Frontal cortex (tissue), 4 donors: ENCODE results near the gene NDUFAF8. TPM values are rescaled to one million over a fixed set of nuclear protein-coding genes. Genes with fewer than 3 reads are reported as not detected.

Experiments
- DNase-seq, 2 donors: peaks; one replicate each; pipeline ENCODE4 v3.0.0; 2012; ENCODE audit warnings: low spot score in 2 of 2
- FAIRE-seq: peaks from 2 replicates; lab custom pipeline; 2012; peaks lifted over from hg19 to GRCh38; lab: Jason Lieb, UNC
- total RNA-seq: library from RNA; depleted of rRNA; stranded (reverse); fragments of >200 nt; gene quantifications from one replicate; pipeline ENCODE4 v1.2.3, GENCODE V29; 2014
- donor health status: control.
- donor health status: control.
- donor health status: control.

NDUFAF8 gene
- total RNA-seq, 1 donor from 2014 or later, result 5.7 TPM

DNA sequence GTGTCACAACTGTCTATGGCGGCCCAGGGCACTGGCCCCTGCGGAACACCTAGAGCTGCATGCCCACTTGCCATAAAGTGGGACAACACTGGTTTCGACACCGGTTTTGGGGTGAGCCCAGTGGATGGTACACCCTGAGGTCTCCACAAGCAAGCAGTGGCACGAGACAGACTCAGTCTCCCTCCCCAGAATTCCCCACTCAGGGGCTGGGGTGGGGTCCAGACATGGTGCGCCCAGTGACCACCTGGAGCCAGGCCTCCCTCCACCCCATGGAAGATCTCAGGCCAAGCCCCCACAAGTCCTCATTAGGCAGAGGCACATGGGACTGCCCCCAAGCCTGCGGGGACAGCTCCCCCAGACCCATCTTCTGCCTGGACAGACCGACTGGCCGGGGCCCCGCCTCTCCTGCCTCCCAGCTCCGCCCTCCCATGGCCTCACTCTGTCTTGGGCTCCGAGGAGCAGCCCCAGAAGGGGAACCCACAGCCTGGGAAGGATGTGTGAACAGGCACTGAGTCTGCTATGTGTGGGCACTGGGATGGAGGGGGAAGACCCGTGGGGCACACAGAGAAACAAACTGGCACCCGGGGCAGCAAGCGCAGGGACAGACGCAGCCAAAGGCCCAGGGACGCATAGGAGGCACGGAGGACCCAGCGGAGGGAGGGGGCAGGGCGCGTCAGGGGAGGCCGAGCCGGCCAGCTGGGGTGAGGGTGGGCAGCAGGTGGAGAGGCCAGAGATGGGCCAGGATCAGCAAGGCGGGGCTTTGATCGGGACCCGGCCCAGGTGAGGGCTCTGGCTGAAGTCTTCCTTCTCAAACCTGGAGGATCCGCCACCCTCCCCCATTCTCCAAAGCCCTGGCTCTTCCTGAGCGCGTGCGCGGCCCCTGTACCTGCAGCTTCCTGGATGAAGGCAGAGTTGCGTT lies 3.0 kb upstream of the NDUFAF8 start:
- no peak for FAIRE-seq

DNA sequence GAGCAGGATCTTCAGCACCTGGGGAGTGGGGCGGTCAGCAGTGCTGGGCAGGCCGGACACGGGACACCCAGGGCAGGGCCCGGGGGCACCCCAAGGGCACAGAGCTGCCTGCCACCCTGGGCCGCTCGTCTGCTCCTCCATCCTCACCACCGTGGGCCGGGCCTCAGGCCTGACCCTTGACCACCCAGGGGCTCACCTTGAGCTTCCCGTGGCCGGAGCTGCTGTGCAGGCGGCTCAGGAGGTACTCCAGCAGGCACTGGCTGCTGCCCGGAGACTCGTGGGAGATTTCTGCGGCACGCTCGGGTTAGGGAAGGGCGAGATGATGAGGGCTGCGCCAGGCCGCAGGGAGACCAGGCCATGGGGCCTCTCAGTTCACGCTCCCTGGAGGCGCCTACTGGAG lies 2.3 kb upstream of the NDUFAF8 start:
- DNase-seq (no peak), FAIRE-seq (no peak)

More for the DNA sequence above, 3.0 kb upstream of the NDUFAF8 start:
- no peak for DNase-seq

DNA sequence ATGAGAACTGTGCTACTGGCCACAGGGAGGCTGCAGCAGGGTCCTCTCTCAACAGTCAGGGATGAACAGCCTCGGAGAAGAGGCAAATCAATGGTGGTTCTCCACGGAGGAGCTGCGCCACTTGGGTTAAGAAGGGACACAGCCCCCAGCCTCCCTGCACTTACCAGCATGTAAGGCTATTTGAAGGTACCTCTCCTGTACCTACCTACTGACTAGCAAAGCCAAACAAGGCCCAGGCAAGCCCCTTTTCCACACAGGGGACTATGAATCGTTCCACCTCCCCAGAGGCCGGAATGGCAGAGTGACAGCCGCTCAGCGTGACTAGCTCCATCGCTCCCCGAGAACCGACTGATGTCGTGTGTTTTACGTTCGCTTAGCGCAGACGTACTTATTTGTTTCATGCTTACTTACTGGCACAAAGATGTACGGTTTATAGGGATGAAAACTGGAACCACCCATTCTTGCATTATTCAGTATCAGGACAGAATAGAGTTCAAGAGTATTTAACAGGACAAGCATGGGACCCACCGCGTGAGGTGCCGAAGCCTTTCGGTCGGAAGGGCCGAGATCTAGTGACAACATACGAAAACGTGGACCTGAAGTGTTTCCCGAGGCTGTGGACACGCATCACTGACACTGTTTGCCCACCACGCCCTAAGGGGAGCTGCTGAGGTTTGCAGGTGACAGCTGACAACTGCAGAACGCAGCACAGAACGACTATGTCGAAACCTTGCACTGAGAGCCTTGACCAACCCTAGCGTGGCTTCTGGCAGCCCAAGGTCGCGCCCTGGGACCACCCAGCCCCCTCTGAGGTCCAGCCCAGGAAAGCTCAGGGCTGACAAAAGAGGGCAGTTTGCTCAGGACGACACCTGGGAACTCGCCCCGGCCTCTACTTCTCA lies 1.3 kb upstream of the NDUFAF8 start:
- DNase-seq, result no peak
- no peak for FAIRE-seq

DNA sequence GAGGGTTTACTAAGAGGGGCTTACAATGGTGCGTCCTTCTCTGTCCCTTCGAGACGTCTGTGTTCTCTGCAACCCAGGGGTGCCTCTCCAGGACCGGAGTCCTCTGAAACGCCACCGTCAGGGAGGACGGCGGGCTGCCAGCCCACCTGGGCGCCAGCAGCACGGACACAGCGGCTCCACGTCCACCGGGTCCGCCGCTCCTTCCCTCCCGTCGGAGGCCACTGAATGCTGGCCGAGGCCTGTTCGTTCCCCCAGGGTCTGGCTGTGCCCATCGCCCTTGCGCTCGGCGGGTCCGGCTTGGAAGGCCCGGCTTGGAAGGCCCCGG lies 666 bp upstream of the NDUFAF8 start:
- DNase-seq (no peak), FAIRE-seq (no peak)

DNA sequence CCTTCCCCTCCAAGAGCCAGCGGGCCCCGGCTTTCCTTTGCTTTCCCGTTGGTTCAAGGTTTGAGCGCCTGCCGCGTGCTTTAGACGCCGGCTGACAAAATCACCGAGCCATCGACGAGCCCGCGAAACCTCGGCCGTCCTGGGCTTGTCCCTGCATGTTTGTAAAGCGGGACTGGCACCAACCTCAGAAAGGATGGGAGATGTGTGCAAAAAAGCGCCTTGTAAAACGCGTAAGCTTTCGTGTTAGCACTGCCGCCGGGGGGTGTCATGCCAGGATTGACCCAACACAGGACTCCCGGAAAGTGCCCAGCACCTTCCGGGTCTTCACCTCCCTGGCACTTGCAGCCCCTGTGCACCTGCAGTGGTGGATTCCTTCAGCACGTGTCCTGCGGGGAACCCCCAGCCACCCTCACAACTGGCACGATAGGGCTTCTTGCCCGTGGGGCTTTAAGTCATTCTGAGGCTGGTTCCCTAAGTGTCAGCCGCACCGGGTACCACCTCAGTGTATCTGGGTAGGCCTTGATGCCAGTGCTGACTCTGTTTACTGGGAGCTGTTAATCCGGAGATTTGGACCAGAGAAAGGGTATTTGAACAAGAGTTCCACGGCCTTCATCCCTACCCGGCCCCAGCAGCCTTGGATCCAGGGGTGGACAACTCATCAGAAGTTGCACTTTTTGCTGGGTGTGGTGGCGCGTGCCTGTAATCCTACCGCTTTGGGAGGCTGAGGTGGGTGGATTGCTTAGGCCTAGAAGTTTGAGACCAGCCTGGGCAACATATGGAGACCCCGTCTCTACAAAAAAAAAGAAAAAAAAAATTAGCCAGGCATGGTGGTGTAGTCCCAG lies 817 bp downstream of the NDUFAF8 start:
- DNase-seq (no peak), FAIRE-seq (no peak)

DNA sequence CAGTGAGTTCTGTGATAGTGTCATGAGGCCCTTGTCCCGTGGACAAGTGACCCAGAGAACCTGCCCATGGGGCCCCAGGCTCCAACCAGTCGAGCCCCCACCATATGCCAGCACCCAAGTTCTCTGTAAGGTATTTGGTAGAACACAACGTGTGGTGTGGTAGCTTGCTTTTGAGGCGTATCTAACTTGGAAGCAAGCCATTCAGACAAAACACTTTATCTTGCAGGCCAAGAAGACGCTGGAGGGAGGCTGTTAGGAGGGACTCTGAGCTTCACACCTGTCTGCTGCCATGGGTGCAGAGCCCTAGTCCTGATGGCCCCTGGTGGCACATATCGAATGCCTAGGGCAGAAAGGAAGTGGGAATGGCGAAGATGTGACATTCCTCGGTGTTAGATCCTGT lies 1.6 kb downstream of the NDUFAF8 start:
- no peak for DNase-seq
- no peak for FAIRE-seq

DNA sequence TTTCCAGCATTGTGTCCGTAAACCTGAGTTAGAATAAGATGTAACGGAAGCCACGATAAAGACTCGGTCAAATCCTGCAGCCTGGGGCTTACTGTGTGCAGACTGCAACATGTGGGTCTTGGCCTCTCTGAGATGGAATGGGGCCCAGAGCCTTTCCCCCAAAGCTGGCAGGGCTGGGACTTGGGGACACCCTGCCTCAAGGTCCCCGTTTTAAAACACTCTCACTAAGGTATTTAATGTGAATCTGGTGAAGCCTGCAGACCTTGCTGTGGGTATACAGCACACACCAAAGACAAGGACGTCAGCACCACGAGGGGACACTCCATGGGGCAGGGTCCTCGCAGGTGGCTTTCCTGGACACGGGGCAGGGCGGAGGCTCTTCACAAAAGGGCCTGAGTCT lies 2.1 kb downstream of the NDUFAF8 start:
- FAIRE-seq, result no peak

DNA sequence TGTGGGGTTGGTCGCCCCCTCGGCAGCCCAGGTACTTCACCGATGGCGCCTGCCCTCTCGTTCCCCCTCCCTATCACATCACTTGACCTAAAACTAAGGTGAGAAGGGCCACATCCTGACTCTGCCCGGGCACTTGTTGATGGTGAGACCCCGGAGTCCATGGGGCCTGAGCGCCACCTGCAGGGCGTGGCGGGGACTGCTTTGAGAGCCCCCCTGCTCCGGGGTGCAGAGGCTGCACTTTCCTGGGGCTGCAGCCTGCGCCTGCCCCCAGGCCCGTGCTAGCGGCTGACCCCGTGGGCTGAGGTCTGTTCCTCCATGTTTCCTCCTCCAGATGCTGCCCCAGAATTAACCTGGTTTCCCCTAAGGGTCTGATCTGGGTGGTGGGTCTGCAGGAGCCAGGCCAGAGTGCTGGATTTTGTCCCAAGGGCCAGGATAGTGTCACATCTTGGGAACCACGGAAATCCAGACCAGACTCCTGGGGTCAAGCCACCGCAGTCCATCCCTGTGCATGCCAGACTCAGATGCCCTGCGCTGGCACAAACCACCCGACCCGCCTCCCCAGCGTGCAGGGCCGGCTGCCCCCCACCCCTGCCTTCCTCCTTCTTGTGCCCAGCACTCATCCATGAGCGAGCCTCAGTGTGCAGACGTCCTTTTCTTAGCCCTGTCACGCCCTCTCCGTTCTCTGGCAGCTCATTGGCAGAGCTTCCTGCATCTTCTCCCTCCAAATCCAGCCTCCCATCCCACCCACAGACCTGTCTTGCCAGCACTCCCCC lies 2.7 kb downstream of the NDUFAF8 start:
- peak; percentile 69 for DNase-seq
- no peak for FAIRE-seq

More for the DNA sequence above, 2.1 kb downstream of the NDUFAF8 start:
- no peak for DNase-seq

DNA sequence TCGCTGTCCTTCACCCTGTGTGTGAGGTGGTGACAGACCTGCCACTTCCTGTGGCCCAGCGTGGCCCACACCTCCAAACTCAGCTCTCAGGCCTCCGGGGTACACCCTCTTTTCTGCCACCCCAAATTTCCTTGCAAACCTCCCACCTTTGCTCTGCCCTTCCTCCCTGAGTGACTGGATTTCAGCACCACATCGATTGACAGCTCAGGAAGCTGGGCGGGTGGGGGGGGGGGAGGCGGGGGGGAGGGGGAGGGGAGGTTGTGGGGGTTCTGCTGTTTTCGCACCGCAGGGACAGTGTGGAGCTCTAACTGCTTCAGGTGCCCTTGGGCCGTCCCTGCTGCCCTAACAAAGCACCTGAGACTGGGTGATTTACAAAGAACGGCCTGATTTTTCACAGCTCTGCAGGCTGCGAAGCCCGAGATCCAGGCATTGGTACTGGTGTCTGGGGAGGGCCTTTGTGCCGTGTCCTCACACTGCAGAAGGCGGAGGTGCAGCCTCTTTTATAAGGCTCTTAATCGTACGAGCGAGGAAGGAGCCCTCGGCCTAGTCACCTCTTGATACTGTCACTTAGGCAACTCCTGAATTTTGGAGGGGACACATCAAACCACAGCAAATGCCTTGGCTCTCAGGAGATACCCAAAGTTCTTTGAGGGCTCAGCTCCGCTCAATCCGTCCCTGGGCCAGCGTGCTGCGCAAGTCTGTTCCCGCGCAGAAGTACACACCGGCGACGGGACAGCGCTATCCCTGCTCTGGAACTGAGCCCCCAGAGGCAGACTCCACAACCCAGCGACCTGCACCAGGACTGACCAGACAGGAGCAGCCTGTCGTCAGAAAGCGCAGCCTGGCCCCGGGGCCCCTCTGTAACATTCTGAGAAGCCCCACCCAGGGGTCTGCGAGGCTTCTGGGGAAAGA lies 3.6 kb downstream of the NDUFAF8 start:
- DNase-seq (no peak), FAIRE-seq (no peak)

DNA sequence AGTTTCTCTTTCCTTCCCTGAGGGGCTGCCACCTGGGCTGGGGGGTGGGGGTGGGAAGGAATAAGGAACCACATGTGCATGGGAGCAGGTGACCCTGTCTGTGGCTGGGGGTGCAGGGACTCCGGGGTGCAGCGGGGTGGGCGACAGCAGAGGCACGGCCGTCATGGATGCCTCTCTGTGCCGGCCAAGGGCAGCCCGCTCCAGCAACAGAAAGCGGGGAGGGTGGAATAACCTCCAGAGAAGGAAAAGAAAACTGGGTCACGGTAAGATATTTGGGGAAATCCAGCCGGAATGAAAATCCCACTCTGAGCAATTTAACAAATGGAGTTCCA lies 4.2 kb downstream of the NDUFAF8 start:
- DNase-seq (no peak), FAIRE-seq (no peak)

DNA sequence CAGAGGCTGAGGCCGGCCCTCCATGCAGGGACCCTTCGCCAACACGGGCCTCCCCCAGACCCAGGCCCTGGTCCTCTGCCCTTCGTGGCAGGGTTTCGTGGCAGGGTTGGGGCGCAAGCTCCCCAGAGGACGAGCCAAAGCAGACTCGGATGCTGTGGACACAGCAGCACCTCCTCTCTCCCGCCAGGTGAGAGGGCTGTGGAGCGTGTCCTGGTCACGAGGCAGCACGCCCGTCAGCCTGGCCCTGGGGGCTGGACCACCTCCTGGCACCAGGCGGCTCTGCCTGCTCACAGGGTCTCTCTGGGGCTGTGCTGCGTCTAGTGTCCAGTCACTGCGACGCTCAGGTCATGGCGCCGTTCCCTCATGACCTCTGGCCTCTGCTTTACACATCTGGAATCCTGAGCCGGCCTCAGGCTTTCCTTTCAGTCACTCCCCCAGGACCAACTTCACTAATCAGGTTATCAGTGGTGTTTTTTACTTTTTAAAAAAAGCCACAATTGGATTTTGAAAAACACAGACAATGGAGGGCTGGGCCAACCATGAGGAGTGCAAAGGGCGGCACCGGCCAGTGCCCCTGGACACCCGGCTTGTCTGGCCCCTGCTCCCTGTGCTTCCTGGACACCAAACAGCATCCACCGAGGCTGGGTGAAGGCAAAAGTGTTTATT lies 5.4 kb downstream of the NDUFAF8 start:
- FAIRE-seq (no peak), DNase-seq (no peak)

DNA sequence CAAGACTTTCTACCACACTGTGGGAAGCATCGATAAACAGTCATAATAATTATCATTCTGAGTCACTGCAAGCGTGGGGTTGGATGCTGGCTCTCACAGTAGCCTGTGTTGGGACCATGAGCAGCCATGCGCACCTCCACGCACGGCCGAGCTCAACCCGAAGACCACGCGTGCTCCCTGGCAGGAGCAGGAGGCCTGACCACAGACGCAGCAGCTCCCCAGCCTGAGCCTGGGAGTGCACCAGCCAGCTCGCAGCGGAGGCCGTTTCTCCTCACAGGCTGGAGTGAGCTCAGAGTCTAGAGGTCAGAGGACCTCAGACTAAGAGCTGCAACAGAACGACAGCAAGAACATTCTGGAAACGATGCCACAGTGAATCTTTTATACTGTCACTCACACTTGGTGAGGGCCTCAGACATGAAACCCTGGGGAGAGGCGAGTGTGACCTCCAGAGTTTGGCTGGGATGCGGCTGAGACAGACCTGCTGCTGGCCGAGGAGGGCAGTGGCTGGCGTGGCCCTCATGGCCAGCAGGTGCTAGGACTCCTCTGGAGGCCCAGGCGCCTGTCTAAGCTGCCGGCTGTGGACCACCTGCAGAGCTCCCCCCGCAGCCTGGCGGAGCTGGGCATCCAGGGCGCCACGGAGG lies 6.0 kb downstream of the NDUFAF8 start:
- DNase-seq (no peak), FAIRE-seq (no peak)

DNA sequence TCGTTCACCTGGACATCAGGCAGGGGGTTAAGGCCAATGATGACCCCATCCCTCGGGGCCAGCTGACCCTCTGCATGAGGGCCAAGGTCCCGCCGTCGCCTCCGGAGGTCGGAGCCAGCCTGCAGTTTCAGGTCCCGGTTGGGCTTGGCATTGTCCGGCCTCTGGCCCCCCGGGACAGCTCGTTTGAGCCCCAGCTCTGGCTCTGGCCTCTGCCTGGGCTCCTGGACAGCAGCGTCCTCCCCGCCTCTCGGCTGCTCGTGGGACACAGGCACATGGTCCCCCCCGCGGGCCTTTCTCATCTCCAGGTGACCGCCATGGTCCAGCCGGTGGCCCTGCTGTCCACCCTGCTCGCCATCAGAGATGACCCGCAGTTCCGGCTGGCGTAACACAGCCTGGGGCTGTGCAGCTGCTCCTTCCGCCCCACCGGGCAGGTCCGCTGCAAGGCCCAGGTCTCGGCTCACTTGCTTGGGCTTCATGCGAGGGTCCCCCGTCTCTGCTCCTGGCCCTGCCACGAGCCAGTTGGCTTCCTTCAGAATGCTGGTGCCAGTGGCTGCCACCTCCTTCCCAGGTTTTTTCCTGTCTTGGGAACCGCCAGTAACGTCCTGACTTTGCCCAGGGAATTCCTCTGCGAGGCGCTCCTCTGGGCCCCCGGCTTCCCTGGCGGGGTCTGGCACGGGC lies 6.7 kb downstream of the NDUFAF8 start:
- DNase-seq (no peak), FAIRE-seq (no peak)

DNA sequence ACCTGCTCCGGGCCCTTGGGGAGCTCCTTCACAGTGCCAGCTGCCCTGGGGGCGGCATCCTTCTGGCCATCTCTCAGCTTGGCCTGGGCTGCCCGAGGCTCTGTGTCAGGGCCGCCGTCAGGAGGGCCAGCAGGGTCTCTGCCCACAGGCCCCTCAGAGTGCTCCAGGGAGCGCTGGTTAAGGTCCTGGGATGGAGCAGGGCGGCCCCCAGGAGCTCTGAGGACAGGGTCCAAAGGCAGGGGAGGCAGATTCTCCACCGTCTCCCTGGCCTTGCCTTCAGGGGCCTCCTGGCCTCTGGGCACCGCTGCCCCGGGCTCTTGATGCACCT lies 7.2 kb downstream of the NDUFAF8 start:
- DNase-seq, result no peak
- no peak for FAIRE-seq

DNA sequence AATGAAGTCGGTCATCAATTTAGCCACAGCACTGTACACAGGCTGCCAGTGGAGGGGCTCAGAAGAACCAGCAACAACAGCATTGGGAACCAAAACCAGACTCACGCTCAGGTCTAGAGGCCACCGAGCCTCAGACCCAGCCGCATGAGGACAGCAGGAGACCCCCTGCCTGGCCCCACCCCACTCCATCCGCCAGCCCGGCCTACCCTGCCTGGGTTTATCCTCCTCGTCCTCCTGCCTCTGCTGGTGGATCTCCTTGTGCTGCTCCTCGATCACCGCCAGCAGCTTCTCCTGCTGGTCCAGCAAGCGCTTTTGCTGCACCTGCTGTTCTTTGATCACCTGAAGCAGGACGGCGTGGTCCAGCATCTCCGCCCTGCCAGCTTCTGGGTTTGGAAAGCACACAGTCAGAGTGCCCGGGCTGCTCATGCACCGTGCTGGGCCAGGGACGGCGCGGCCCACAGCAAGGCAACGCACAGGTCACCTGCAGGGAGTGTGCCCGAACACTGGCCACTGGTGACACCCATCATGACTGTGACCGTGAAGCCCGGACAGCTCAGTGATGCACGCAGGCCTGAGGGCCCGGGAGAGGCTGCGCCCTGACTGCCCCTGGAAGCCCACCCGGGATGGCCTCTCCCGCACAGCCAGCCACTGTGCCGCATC lies 7.7 kb downstream of the NDUFAF8 start:
- FAIRE-seq (no peak), DNase-seq (no peak)

DNA sequence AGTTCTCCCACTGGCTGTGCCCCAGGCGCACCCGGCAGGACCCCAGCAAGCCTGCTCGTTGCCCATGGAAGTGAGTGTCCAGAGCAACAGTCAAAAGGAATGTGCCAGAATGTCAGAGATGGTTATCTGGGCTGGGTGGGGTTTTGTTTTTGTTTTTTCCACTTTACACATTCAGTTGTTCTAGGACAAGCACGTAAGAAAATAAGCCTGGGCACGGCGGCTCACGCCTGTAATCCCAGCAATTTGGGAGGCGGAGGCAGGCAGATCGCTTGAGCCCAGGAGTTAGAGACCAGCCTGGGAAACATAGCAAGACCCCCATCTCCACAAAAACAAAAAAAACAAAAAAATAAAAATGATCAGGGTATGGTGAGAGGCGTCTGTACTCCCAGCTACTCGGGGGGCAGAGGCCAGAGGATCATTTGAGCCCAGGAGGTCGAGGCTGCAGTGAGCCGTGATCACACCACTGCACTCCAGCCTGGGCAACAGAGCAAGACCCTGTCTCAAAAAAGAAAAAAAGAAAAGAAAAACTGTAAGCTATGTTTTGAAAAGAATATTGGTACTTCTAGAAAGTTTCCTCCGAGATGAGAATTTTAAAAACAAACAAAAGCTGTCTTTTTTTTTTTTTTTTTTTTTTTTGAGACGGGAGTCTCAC lies 8.3 kb downstream of the NDUFAF8 start:
- FAIRE-seq (no peak), DNase-seq (no peak)
